Endodermal cell (in vitro differentiated cells): ENCODE measurements around the gene HPS3. TPM values are rescaled to one million over a fixed set of nuclear protein-coding genes. Genes with fewer than 3 reads are reported as not detected.

Source experiments
- DNase-seq: peaks from one replicate; pipeline ENCODE4 v3.0.0-alpha.2; 2017
- H3K27ac ChIP-seq: 2 replicates; pipeline ENCODE4 v1.5.1; 2013; ENCODE audit warnings: mild to moderate bottlenecking, low read depth, low read length, moderate library complexity
- H3K27me3 ChIP-seq: 2 replicates; pipeline ENCODE4 v1.6.1; 2013; ENCODE audit warnings: mild to moderate bottlenecking, low read length, moderate library complexity; ENCODE audit not compliant: insufficient read depth, control insufficient read depth, poor library complexity, severe bottlenecking
- H3K36me3 ChIP-seq: 2 replicates; pipeline ENCODE4 v1.7.0; 2013; ENCODE audit warnings: mild to moderate bottlenecking, low read length, moderate library complexity; ENCODE audit not compliant: control insufficient read depth, insufficient read depth
- H3K4me1 ChIP-seq: one replicate; pipeline ENCODE4 v1.7.0; 2013; ENCODE audit warnings: low read length; ENCODE audit not compliant: control insufficient read depth, insufficient read depth
- H3K4me3 ChIP-seq: 2 replicates; pipeline ENCODE4 v1.5.1; 2013; ENCODE audit warnings: mild to moderate bottlenecking, low read length, moderate library complexity
- H3K9ac ChIP-seq: 2 replicates; pipeline ENCODE4 v1.6.1; 2013; ENCODE audit warnings: mild to moderate bottlenecking, low read length, moderate library complexity; ENCODE audit not compliant: poor library complexity, severe bottlenecking; ENCODE audit errors: extremely low read depth
- H3K9me3 ChIP-seq: 2 replicates; pipeline ENCODE4 v1.6.1; 2013; ENCODE audit warnings: mild to moderate bottlenecking, low read length, moderate library complexity; ENCODE audit not compliant: control insufficient read depth
- H3K27ac Mint-ChIP-seq: 2 replicates; pipeline ENCODE4 v1.8.0; 2020; ENCODE audit warnings: mixed read lengths
- H3K27me3 Mint-ChIP-seq: 2 replicates; pipeline ENCODE4 v1.8.0; 2021; ENCODE audit warnings: mild to moderate bottlenecking, mixed read lengths; ENCODE audit not compliant: insufficient read depth
- H3K36me3 Mint-ChIP-seq: 2 replicates; pipeline ENCODE4 v1.8.0; 2020; ENCODE audit warnings: low read depth, mixed read lengths
- H3K4me1 Mint-ChIP-seq: 2 replicates; pipeline ENCODE4 v1.8.0; 2020; ENCODE audit warnings: mixed read lengths
- H3K4me3 Mint-ChIP-seq: 2 replicates; pipeline ENCODE4 v1.8.0; 2020; ENCODE audit warnings: mild to moderate bottlenecking, moderate library complexity, mixed read lengths
- H3K9me3 Mint-ChIP-seq: 2 replicates; pipeline ENCODE4 v1.8.0; 2020; ENCODE audit warnings: mild to moderate bottlenecking, mixed read lengths
- WGBS, 2 experiments: methylation state at CpG; one replicate each; pipeline versions ENCODE4 v1.1.5 to v1.1.7; 2013; ENCODE audit warnings: missing lambda C conversion rate in 2 of 2, mixed read lengths in 1 of 2; ENCODE audit not compliant: insufficient coverage in 1 of 2, insufficient read length in 1 of 2; 5-methylcytosine and 5-hydroxymethylcytosine counted together
- total RNA-seq, 2 donors: library from RNA; stranded (reverse); fragmentation: NEBNext Ultra II Directional in 1 of 2; extraction: Animal tissue kit (Norgen Biotek cat#: 25700) in 1 of 2; gene quantifications; 2 replicates in 1 of 2; 3 replicates in 1 of 2; pipeline ENCODE4 v1.2.1, GENCODE V29; 2021
- TF ChIP-seq, protein P1 (sequence below): fragments of 200-600 bp; sonication (generic); conservative IDR thresholded peaks from 2 replicates; pipeline ENCODE4 v1.5.0; 2021; ENCODE audit warnings: antibody characterized with exemption, mild to moderate bottlenecking

Gene HPS3
- total RNA-seq, 2 donors from 2014 or later, result 26.0 to 28.7 TPM

DNA sequence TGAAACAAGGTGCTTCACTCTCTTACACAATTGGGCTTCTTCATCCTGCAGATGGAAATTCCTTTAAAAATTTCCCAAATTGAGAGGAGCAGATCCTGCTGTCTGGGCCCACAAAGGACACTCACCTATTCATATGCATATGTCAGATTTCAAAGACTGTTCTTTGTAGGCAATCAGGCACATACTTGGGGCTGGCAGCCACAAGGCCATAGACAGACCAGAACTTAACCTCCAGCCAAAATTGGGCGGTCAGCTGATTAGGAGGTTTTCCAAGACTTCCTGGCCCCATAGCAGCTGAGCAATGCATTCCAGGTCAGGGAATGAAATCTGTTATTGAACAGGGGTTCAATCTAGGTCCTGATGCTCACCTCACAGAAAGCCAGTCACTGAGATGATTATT, 15.0 kb upstream of the HPS3 start:
- 97 to 100% methylated on average over 1 of the region's 1 CpG for WGBS, 2 experiments
- no peak overlapping the region for H3K4me3 Mint-ChIP-seq

DNA sequence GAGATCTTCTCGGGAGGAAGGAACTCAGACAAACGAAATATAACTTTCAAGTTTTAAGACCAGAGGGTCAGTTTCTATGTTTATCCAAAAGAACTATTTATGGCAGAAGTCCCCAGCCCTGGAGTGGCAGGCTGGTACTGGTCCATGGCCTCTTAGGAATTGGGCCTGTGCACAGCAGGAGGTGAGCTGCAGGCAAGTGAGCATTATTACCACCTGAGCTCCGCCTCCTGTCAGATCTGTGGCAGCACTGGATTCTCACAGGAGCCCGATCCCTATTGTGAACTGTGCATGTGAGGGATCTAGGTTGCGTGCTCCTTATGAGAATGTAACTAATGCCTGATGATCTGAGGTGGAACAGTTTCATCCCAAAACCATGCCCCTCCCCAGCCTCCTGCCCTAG, 14.3 kb upstream of the HPS3 start:
- WGBS, 2 experiments, result 93 to 96% methylated on average over 4 to 5 of the region's 5 CpGs

More for the DNA sequence above, 15.0 kb upstream of the HPS3 start:
- no peaks in the 10 kb centered on the region for H3K36me3 ChIP-seq
- no peak overlapping the region for H3K4me3 ChIP-seq
- Mint-ChIP-seq H3K9me3 (peaks cover 13% of the 10 kb centered on the region), H3K27me3 (no peaks in the 10 kb centered on the region), H3K27ac (no peak overlapping the region), H3K4me1 (no peaks in the 10 kb centered on the region), H3K36me3 (no peaks in the 10 kb centered on the region)
- no peak overlapping the region for H3K27ac ChIP-seq
- no peaks in the 10 kb centered on the region for H3K27me3 ChIP-seq
- H3K9ac ChIP-seq, result no peak overlapping the region
- H3K9me3 ChIP-seq, result no peaks in the 10 kb centered on the region
- no peak for DNase-seq
- no peaks in the 10 kb centered on the region for H3K4me1 ChIP-seq
- TF ChIP-seq, protein P1, sequence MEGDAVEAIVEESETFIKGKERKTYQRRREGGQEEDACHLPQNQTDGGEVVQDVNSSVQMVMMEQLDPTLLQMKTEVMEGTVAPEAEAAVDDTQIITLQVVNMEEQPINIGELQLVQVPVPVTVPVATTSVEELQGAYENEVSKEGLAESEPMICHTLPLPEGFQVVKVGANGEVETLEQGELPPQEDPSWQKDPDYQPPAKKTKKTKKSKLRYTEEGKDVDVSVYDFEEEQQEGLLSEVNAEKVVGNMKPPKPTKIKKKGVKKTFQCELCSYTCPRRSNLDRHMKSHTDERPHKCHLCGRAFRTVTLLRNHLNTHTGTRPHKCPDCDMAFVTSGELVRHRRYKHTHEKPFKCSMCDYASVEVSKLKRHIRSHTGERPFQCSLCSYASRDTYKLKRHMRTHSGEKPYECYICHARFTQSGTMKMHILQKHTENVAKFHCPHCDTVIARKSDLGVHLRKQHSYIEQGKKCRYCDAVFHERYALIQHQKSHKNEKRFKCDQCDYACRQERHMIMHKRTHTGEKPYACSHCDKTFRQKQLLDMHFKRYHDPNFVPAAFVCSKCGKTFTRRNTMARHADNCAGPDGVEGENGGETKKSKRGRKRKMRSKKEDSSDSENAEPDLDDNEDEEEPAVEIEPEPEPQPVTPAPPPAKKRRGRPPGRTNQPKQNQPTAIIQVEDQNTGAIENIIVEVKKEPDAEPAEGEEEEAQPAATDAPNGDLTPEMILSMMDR, result no peak

DNA sequence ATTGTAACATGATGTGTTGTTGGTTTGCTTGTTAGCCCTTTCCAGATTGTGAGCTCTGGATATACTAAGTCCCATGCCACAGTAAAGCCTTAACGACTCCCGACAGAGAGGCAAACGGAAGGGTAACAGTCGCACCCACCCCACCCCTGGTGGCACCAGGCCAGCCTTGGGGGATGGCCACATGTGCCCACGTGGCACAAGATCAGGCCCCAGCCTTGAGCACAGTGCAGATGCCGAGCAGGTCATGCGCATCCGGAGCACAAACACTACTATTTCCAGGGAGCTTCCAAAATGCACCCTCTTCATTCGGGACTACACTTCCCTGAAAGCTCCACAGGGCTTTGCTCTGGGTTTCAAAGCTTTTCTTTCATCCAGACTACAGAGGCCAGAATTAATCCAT, 10.7 kb upstream of the HPS3 start:
- Histone ChIP-seq H3K36me3 (no peaks in the 10 kb centered on the region), H3K4me1 (no peaks in the 10 kb centered on the region), H3K27me3 (no peaks in the 10 kb centered on the region), H3K27ac (no peak overlapping the region), H3K9me3 (no peaks in the 10 kb centered on the region), H3K4me3 (no peak overlapping the region), H3K9ac (no peak overlapping the region)
- no peaks in the 10 kb centered on the region for H3K36me3 Mint-ChIP-seq
- 86 to 87% methylated on average over 7 to 9 of the region's 9 CpGs for WGBS, 2 experiments
- no peaks in the 10 kb centered on the region for H3K27me3 Mint-ChIP-seq
- peaks cover 8% of the 10 kb centered on the region for H3K9me3 Mint-ChIP-seq
- H3K4me1 Mint-ChIP-seq, result no peaks in the 10 kb centered on the region
- TF ChIP-seq, protein P1, result no peak
- H3K4me3 Mint-ChIP-seq, result no peak overlapping the region
- no peak for DNase-seq
- no peak overlapping the region for H3K27ac Mint-ChIP-seq

More for the DNA sequence above, 14.3 kb upstream of the HPS3 start:
- Histone ChIP-seq H3K4me3 (no peak overlapping the region), H3K9ac (no peak overlapping the region), H3K27me3 (no peaks in the 10 kb centered on the region), H3K36me3 (no peaks in the 10 kb centered on the region), H3K4me1 (no peaks in the 10 kb centered on the region), H3K27ac (no peak overlapping the region), H3K9me3 (no peaks in the 10 kb centered on the region)
- Mint-ChIP-seq H3K9me3 (peaks cover 13% of the 10 kb centered on the region), H3K4me3 (no peak overlapping the region), H3K27me3 (no peaks in the 10 kb centered on the region), H3K4me1 (no peaks in the 10 kb centered on the region), H3K36me3 (no peaks in the 10 kb centered on the region), H3K27ac (no peak overlapping the region)
- TF ChIP-seq, protein P1, result no peak
- no peak for DNase-seq
